ENCODE measurements around the gene TUBGCP2. TPM values are rescaled to one million over a fixed set of nuclear protein-coding genes. Genes with fewer than 3 reads are reported as not detected.
A peak's percentile ranks its signal among the peaks of the same experiment; 100 is the strongest.

TUBGCP2 gene
- total and polyA plus RNA-seq, 11 donors, result 33.5 to 49.5 (median 38.2) TPM

- Histone ChIP-seq H3K4me3 (peak overlapping the region in 1 of 12 donors; percentile 12), H3K27ac (peak overlapping the region in 1 of 12 donors; percentile 81), H3K27me3 (peaks cover 0 to 29% (median 20%) of the 10 kb centered on the region in 9 donors), H3K9me3 (no peaks in the 10 kb centered on the region), H3K36me3 (peaks cover 4 to 63% (median 49%) of the 10 kb centered on the region in 9 donors), H3K4me1 (peaks cover 0 to 60% (median 8%) of the 10 kb centered on the region in 12 donors)
- 78 to 86% (median 83%) methylated on average over 22 to 24 of the region's 24 CpGs for WGBS, 4 donors
- intact Hi-C loops (cut with DNase I), result no loop called here
- TF ChIP-seq CTCF (IDR thresholded peaks at IDR 0.05), result no peak
- ATAC-seq (peak in 2 of 4 donors; percentile 3 to 16), DNase-seq (no peak)
Observed at GRCh38 chr10:133279326-133280226, 29.1 kb downstream of the TUBGCP2 start.

DNA sequence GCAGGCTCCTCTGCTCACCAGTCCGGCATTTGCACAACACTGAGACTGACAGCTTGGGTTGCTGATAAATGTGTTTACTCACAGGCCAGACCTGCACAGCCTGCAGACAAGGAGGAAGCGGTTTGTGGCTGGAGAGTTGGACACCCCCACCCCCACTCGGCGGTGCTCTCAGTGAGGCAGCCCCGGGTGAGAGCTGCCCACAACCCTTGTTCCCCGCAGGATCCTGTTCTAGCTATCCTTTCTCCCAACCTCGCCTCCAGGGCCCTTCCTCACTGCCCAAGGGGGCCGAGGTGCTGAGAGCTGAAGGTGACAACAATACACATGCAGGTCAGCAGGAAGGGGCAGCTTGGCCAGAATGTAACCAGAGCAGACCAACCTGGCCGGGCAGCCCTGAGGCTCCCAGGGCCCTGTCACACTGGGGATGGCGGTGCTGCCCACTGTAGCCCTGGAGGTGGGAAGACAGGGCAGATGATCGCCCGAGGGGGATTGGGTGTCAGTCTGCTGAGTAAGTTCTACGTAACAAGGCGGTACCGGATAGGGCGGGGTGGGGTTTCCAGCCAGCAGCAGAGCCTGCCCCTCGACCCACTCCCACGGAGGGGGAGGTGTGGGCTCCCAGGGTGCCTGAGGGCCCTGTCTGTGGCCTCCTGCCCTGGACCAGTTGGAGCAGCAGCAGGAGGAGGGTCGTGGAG lies 30.0 kb downstream of the TUBGCP2 start:
- Histone ChIP-seq H3K9me3 (no peaks in the 10 kb centered on the region), H3K36me3 (peaks cover 0 to 54% (median 40%) of the 10 kb centered on the region in 9 donors), H3K27ac (peak overlapping the region in 4 of 12 donors; percentile 24 to 81 (median 38)), H3K4me1 (peaks cover 0 to 62% (median 8%) of the 10 kb centered on the region in 12 donors), H3K4me3 (peak overlapping the region in 1 of 12 donors; percentile 19), H3K27me3 (peaks cover 0 to 31% (median 20%) of the 10 kb centered on the region in 9 donors)
- 70 to 79% (median 76%) methylated on average over 11 to 19 of the region's 19 CpGs for WGBS, 4 donors
- DNase-seq, result peak in 3 of 5 donors; percentile 54 to 82 (median 66)
- peak in 3 of 4 donors; percentile 28 to 46 (median 42) for ATAC-seq
- intact Hi-C loops (cut with DNase I), result no loop called here
- TF ChIP-seq CTCF (IDR thresholded peaks at IDR 0.05) (no peak), POLR2A (IDR thresholded peaks at IDR 0.05) (no peak)

DNA sequence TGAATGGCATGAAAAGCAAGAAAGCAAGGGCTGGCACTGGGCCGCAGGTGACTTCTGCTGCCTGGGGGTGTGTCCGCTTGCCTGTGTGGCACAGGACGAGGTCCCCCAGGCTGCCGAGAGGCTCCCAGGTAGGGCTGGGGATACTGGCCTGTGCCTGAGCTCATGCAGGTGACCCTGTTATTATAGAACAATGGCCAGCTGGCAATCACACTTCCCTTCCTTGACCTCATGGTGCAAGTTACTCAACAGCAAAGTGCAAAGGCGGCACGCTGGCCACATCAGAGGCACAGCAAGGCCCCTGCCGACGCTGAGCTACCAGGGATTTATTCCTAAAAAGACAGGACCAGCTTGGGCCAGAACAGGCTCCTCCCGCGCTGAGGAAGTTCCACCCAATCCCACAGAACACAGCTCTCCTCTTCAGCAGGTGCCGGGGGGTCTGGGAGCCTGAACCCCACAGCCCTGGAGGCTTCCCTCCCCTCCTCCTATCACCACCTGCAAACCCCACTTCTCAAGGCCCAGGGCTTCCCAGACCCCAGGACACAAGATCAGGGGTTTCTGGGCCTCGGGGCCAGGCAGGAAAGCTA lies 30.6 kb downstream of the TUBGCP2 start:
- H3K4me1 ChIP-seq, result peaks cover 0 to 62% (median 8%) of the 10 kb centered on the region in 12 donors
- H3K36me3 ChIP-seq, result peaks cover 0 to 49% (median 34%) of the 10 kb centered on the region in 9 donors
- WGBS, 4 donors, result 81 to 84% (median 84%) methylated on average over 12 of the region's 12 CpGs
- H3K27me3 ChIP-seq, result peaks cover 0 to 31% (median 20%) of the 10 kb centered on the region in 9 donors
- ATAC-seq (no peak), DNase-seq (peak in 1 of 5 donors; percentile 64)
- intact Hi-C loops (cut with DNase I), result no loop called here
- peak overlapping the region in 1 of 12 donors; percentile 19 for H3K4me3 ChIP-seq
- no peaks in the 10 kb centered on the region for H3K9me3 ChIP-seq
- H3K27ac ChIP-seq, result peak overlapping the region in 2 of 12 donors; percentile 46 to 81
- TF ChIP-seq POLR2A (IDR thresholded peaks at IDR 0.05) (no peak), CTCF (IDR thresholded peaks at IDR 0.05) (no peak)

Measured in heart left ventricle (tissue), 16 donors.